ENCODE results near the gene GGA3.
"Not testable (repeated sequence)": the region's sequence is repeated elsewhere in the genome, so short reads cannot be mapped to it uniquely, and the experiment has no call there.

Gene GGA3

DNA sequence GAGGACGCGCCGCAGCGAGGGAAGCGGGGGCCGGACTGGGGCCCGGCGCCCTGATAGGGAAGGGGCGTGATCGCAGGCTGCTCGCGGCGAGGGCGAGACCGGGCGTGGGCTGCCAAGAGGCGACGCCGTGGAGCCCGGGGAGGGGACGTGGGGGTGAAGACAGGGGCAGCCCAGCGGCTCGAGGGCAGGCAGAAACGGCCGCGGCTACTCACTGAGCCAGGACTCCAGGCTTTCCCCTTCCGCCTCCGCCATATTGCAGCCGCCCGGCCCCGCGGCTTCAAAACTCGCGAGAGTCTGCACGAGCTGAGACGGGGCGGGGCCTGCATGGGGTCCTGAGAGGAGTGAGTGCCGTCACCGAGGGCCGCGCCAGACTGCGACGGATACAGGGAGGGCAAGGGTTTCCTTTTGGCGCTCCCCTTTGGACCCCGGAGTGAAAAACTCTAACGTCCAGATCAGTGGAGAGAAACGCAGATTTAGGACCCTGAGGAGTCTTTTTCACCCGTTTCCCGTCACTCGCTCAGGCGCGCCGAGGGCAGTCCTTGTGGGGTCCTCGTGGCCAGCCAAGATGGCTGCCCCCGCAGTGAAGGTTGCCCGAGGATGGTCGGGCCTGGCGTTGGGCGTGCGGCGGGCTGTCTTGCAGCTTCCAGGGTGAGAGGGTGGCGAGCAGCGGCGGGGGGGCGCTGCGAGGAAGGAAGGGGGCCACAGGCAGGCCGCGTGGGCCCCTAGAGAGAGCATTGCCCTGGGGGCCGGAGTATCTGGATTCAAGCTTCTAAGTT lies at the start of gene GGA3, which contains the start of gene MRPS7:
TSS of gene GGA3 (minus strand) at position 271 of the 776 bp plus-strand sequence. CDS start at position 252, 19 bp downstream.
TSS of gene MRPS7 (plus strand) at position 544 of the 776 bp plus-strand sequence. CDS start at position 566, 22 bp downstream.
- DNase-seq, result peak; percentile 98

DNA sequence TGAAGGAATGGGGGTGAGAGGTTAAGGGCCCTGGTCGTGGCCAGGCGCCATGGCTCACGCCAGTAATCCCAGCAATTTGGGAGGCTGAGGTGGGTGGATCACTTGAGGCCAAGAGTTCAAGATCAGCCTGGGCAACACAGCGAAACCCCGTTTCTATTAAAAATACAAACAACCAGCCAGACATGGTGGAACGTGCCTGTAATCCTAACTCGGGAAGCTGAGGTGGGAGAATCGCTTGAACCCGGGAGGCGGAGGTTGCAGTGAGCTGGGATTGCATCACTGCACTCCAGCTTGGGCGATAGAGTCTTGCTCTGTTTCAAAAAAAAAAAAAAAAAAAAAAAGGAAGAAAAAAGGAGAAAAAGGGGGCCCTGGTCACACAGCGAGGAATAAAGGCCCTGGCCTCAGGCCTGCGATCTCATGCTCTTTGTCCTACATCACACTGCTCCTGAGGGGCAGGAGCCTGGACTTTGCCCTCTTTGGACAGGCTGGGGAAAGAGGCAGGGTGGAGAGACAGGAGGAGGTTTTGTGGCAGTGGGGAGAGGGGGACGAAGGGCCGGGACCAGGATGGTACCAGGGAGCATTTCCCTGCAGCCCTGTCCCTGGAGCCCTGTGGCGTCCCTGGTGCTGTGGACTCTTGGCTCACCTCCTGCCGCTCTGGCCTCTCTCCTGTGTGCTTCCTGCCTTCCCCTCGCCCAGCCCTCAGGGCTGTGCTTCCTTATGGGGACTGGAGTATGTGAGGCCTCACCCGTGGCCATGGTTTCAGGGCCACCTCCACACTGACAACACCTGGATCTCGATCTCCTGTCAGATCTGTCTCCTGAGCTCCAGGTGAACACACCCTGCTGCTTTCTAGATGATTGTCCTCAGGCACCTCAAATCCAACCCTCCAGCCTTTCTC lies 47.6 kb upstream of the GGA3 start:
- DNase-seq, result peak; percentile 77

DNA sequence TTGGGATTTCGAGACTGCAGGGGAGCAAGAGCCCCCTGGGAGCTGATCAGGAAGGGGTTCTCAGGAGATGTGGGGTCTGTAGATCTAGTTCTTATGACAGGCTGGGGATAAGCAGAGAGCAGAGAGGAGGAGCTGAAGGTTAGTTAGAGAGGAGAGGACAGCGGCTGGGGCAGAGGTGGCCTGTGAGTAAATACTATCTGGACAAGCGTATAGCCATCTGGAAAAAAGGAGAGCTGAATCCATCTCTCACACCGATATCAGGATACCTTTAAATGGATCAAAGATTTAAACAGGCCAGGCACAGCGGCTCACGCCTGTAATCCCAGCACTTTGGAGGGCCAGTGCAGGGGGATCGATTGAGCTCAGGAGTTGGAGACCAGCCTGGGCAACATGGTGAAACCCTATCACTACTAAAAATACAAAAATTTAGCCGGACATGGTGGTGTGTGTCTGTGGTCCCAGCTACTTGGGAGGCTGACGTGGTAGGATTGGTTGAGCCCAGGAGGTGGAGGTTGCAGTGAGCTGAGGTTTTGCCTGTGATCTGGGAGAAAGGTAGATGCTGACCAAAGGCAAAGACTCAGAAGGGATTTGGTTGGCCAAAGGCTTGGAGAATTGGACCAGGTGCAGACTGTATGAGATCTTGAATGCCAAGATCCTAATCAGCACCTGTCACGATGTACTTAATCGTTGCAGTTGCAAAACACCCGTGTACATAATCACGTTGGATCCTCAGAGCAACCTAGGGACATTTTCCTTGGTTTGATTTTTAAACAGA lies 46.7 kb upstream of the GGA3 start:
- no peak for DNase-seq

DNA sequence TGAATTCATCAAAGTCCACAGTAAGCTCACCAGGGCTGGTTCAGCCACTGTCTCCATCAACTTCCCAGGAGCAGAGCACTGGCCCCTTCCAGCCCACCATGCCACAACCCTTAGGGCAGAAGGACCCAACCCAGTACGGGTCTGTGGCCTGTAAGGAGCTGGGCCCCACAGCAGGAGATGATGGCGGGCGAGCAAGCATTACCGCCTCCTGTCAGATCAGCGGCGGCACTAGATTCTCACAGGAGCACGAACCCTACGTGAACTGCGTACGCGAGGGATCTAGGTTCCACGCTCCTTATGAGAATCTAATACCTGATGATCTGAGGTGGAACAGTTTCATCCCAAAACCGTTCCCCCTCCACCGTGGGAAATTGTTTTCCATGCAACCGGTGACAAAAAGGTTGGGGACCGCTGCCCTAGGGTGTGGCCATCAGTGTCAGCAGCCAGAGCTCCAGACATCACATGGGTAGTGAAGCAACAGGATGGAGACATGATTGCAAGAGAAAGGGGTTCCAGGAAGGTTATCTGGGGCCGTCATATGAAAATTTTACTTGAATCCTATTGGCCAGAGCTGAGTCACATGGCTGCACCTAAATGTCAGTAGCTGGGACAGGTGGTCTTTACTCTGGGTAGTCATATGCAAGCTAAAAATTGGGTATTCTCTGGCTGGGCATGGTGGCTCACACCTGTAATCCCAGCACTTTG lies 40.2 kb upstream of the GGA3 start:
- DNase-seq, result no peak

DNA sequence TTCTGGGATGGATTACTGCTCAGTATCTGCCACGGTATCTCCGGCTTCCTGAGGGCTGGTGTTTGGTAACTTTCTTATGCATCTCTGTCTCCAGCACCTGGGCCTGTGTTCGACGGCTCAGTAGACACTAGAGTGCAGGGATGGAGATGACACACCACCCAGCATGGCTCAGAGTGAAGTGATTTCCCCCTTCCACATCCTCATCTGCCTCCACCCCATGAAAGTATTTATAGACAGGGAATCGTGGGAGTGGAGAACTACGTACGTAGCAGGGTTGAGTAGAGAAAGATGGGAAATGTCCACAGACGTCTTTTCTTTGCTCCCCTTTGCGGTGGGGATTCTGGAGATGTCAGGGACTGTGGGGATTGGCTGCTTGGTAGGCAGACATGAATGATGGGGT lies 39.6 kb upstream of the GGA3 start:
- DNase-seq, result no peak

GRCh38 chr17:75300280-75300679 lies 38.9 kb upstream of the GGA3 start:
- DNase-seq, result no peak

DNA sequence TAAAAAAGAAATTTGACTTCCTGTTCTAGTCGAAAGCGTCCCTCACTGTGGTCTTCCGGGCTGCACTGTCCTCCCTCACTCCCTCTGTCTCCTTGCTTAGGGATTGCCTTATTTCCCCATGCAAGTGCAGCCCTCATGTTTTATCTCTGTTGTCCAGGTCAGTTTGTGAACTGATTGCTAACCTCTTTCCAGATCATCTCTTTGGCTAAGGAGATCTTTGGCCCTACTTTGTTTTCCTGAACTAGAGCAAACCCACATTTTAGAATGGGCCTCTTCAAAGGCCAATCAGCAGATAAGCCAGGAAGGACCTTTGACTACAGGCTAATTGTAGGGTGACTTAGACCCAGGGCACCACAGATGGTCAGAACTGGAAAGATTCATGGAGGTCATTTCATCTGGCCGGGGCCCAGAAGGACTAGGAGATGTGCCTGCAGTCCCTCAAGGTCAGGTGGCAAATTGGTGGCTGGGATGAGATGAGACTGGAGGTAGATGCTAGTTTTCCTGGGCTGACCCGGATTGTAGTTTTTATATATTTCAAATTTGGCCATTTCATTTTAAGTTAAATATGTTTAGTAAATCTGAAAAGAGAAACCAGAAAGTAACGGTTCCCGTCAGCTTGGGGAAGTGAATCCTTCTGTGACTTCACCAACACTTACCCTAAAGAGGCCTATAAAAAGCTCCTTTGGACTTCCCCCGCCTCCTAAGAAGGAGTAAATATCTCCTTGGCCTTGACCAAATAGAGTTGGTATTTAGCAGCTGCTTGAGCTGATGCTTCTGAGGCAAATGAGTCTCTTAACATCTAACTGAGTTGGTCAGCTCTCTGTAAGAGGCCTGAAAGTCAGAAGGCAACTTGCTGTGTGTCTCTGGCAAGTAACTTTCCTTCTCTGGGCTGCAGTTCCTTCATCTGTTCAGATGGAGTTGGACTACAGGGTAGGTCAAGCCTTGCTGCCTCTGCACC lies 34.1 kb upstream of the GGA3 start:
- DNase-seq, result no peak

- DNase-seq, result not testable (repeated sequence)
These were observed 31.5 kb upstream of the GGA3 start for GRCh38 chr17:75292810-75293448.

DNA sequence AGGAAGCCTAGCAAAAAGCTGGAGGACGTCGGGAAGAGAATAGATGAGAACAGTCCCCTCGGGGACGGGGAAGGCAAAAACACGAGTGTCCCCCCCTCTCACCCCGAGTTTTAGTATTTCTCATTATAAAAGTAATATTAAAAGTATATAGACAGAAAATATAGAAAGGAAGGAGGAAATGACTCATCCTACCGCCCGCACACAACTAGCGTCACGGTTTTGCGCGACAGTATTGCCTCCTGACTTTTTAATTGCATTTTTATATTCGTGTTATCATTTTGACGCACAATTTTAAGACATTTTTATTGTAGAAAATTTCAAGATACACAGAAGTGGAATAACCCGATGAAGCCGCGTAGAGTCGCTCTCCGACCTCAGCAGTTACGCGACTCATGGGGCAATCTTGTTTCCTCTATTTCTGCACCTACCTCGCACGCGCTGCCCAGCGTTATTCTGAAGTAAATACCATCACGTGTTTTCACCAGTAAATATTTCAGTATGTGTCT lies 28.5 kb upstream of the GGA3 start:
- peak; percentile 76 for DNase-seq

- DNase-seq, result peak; percentile 99
These were observed 27.9 kb upstream of the GGA3 start, which contains the start of gene SLC25A19 for GRCh38 chr17:75289115-75289831. TSS of gene SLC25A19 (minus strand) at chr17:75289433. CDS start at chr17:75286764, 2,669 bp downstream.

DNA sequence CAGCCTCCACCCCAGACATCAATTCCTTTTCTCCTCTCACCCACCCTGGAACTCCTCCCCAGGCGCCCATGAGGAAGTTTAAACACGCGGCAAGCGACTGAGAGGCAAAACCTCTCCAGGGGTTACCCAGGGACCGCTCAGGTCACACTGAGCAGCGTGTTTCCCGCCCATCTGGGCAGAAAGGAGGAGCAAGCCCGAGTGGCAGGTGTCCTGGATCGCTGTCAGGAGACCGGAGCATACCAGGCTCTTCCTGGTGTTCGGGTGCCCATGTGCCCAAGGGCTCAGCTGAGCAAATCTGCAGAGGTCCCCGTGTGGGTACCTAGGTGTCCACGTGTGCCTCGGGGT lies 27.3 kb upstream of the GGA3 start:
- peak; percentile 92 for DNase-seq

- no peak for DNase-seq
These were observed 27.0 kb upstream of the GGA3 start for GRCh38 chr17:75288359-75288758.

DNA sequence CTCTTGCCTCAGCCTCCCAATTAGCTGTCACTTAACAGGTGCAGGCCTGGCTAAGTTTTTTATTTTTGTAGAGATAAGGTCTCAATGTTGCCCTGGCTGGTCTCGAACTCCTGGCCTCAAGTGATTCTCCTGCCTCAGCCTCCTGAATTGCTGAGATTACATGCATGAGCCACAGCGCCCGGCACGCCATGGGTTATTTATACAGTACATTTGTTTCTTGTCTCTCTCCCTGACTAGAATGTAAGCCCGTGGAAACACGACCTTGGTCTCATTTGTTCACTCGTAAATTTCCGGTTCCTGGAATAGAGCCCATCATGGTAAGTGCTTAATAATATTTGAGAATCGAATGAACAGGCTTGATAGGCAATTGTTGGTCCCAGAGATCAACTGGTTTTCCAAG lies 25.8 kb upstream of the GGA3 start:
- DNase-seq, result no peak

GRCh38 chr17:75285123-75285522 lies 23.7 kb upstream of the GGA3 start:
- no peak for DNase-seq

DNA sequence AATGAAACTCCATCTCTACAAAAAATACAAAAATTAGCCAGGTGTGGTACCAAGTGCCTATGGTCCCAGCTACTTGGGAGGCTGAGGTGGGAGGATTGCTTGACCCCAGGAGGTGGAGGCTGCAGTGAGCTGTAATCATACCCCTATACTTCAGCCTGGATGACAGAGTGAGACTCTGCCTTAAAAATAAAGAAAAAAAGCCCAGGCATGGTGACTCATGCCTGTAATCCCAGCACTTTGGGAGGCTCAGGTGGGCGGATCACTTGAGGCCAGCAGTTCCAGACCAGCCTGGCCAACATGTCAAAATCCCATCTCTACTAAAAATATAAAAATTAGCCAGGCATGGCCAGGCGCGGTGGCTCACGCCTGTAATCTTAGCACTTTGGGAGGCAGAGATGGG lies 18.8 kb upstream of the GGA3 start:
- not testable (repeated sequence) for DNase-seq

- DNase-seq, result no peak
These were observed 16.3 kb upstream of the GGA3 start for GRCh38 chr17:75277664-75278071.

- DNase-seq, result no peak
These were observed 12.7 kb upstream of the GGA3 start for GRCh38 chr17:75273977-75274708.

DNA sequence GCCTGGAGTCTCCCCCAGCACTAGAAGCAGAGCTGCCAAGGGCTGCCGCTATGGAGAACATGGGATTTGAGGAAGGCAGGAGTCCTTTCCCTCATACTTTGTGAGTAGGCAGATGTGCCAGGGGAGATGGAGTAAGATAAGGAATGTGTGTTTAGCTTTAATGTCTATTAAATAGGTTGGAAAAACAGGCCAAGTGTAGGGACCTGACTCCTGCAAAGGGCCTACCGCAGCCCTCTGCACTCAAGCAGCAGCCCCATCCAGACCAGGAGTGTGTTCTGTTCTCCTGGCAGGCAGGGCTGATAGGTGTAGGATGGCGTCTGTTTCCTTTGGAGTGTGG lies 11.4 kb upstream of the GGA3 start:
- DNase-seq, result no peak

Measured in DMS53 (cell line).